IMR-90 (cell line): ENCODE results near the gene LMOD2.

Experiments
- CEBPB ChIP-seq: IDR thresholded peaks from 2 replicates; pipeline ENCODE4 v1.6.1; 2012; ENCODE audit warnings: low read depth, low read length, improper control_type of control experiment
- FOS ChIP-seq: fragments of 150-350 bp; IDR thresholded peaks from 2 replicates; pipeline ENCODE4 v1.6.1; 2016; ENCODE audit warnings: low read depth, low read length
- POLR2A ChIP-seq: IDR thresholded peaks from 2 replicates; pipeline ENCODE4 v1.6.1; 2012; ENCODE audit warnings: mild to moderate bottlenecking, low read depth, low read length
- RCOR1 ChIP-seq: IDR thresholded peaks from 2 replicates; pipeline ENCODE4 v1.6.1; 2012; ENCODE audit warnings: mild to moderate bottlenecking, low read length, improper control_type of control experiment; ENCODE audit not compliant: insufficient replicate concordance
- RFX5 ChIP-seq: IDR thresholded peaks from 2 replicates; pipeline ENCODE4 v1.8.0; 2012; ENCODE audit warnings: low read depth, mild to moderate bottlenecking, low read length, moderate library complexity
- TF ChIP-seq, protein P1 (sequence below): conservative IDR thresholded peaks from 2 replicates; pipeline ENCODE4 v1.5.1; 2012; ENCODE audit warnings: mild to moderate bottlenecking, low read depth, low read length, improper control_type of control experiment
- TF ChIP-seq, protein P2 (sequence below): fragments of 150-350 bp; IDR thresholded peaks from 2 replicates; pipeline ENCODE4 v1.6.1; 2016; ENCODE audit warnings: low read depth, mild to moderate bottlenecking, low read length, moderate library complexity, borderline replicate concordance

DNA sequence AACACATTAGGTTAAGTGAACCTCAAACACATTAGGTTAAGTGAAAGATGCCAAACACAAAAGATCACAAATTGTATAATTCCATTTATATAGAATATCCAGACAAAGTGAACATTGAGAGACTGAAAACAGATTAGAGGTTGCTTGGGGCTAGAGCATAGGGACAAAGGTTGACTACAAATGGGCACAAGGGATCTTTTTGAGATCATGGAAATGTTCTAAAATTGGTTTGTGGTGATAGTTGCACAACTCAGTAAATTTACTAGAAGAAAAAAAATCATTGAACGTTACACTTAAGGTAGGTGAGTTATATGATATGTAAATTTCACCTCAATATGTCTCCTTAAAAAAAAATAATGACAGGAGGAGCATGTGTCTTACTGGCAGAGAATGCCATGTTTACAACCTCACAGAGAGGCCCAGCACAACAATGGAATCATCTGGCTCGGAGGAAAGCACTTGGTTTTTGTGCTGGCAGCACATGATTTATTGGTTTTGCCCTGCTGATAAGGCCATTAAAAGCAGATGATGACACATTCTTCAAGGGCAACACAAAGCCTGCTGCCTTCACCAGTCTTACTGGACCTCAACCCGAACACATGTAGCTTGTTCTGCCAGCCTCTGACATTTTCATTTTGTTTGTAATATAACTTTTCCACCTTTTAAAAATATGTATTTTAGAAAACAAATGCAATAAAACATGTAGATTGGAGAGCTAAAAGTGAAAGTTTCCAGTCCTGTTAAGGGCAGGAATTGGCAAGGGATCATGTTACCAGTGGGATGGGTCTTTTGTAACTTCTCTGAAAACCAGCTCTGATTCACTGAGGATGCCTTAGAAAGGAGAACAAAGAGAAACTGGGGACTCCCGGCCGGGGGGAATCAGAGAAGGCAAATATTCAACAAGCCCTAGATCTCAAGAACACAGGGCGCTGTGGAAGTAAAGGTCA is 11.9 kb upstream of the LMOD2 start:
- TF ChIP-seq, protein P1, sequence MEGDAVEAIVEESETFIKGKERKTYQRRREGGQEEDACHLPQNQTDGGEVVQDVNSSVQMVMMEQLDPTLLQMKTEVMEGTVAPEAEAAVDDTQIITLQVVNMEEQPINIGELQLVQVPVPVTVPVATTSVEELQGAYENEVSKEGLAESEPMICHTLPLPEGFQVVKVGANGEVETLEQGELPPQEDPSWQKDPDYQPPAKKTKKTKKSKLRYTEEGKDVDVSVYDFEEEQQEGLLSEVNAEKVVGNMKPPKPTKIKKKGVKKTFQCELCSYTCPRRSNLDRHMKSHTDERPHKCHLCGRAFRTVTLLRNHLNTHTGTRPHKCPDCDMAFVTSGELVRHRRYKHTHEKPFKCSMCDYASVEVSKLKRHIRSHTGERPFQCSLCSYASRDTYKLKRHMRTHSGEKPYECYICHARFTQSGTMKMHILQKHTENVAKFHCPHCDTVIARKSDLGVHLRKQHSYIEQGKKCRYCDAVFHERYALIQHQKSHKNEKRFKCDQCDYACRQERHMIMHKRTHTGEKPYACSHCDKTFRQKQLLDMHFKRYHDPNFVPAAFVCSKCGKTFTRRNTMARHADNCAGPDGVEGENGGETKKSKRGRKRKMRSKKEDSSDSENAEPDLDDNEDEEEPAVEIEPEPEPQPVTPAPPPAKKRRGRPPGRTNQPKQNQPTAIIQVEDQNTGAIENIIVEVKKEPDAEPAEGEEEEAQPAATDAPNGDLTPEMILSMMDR: no peak
- no peak for TF ChIP-seq RFX5
- TF ChIP-seq, protein P2, sequence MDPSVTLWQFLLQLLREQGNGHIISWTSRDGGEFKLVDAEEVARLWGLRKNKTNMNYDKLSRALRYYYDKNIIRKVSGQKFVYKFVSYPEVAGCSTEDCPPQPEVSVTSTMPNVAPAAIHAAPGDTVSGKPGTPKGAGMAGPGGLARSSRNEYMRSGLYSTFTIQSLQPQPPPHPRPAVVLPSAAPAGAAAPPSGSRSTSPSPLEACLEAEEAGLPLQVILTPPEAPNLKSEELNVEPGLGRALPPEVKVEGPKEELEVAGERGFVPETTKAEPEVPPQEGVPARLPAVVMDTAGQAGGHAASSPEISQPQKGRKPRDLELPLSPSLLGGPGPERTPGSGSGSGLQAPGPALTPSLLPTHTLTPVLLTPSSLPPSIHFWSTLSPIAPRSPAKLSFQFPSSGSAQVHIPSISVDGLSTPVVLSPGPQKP: no peak
- no peak for TF ChIP-seq POLR2A
- TF ChIP-seq RCOR1: no peak
- TF ChIP-seq CEBPB: no peak
- no peak for TF ChIP-seq FOS
